CD4-positive, alpha-beta T cell treated with Interleukin-12 subunit alpha and Interleukin-12 subunit beta, for 1 hour (primary cell): ENCODE data around the gene SMIM24.

ENCODE experiments used
- DNase-seq: peaks from one replicate; pipeline ENCODE4 v3.0.0-alpha.2; 2020

SMIM24 gene

DNA sequence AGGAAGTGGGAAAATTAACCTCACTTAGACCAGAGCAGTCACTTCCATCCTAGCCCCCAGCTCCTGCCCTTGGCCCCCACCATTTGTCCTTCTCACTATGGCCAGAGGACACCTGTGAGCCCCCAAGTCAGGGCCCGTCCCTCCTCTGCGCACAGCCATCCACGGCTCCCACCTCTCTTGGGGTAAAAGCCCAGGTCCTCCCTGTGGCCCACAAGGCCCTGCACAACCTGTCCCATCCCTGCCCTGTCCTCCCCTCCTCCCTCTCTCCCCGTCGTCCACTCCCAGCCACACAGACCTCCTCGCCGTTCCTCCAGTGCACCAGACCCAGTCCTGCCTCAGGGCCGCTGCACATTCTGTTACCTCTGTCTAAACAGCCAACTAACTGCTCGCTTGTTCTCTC lies 53.9 kb downstream of the SMIM24 start:
- no peak for DNase-seq
